Neural crest cell (in vitro differentiated cells): Measurements from ENCODE around the gene WAC. TPM values are rescaled to one million over a fixed set of nuclear protein-coding genes. Genes with fewer than 3 reads are reported as not detected.

Experiments used
- DNase-seq: peaks from one replicate; pipeline ENCODE4 v3.0.0; 2021; ENCODE audit warnings: low read depth, mixed read lengths, low spot score
- H3K27ac Mint-ChIP-seq: one replicate; pipeline ENCODE4 v1.8.0; 2021; ENCODE audit warnings: mild to moderate bottlenecking, mixed read lengths; ENCODE audit not compliant: unreplicated experiment
- H3K27me3 Mint-ChIP-seq: 2 replicates; pipeline ENCODE4 v1.8.0; 2021; ENCODE audit warnings: low read depth, mild to moderate bottlenecking, mixed read lengths
- H3K36me3 Mint-ChIP-seq: 2 replicates; pipeline ENCODE4 v1.8.0; 2021; ENCODE audit warnings: low read depth, mild to moderate bottlenecking, mixed read lengths
- H3K4me1 Mint-ChIP-seq: 2 replicates; pipeline ENCODE4 v1.8.0; 2021; ENCODE audit warnings: mixed read lengths
- H3K4me3 Mint-ChIP-seq: one replicate; pipeline ENCODE4 v1.8.0; 2021; ENCODE audit warnings: mild to moderate bottlenecking, mixed read lengths
- H3K9me3 Mint-ChIP-seq: 2 replicates; pipeline ENCODE4 v1.8.0; 2021; ENCODE audit warnings: mixed read lengths
- CTCF ChIP-seq: fragments of 200-600 bp; sonication (generic); conservative IDR thresholded peaks from 2 replicates; pipeline ENCODE4 v1.5.0; 2021; ENCODE audit warnings: antibody characterized with exemption, mild to moderate bottlenecking
- total RNA-seq: library from RNA; stranded (reverse); gene quantifications from 2 replicates; pipeline ENCODE4 v1.2.1, GENCODE V29; 2021

The WAC gene
- total RNA-seq, 1 donor from 2014 or later, result 123 TPM

- peak overlapping the region; percentile 81 for H3K4me3 Mint-ChIP-seq
- no peak overlapping the region for H3K27ac Mint-ChIP-seq
- no peaks in the 10 kb centered on the region for H3K9me3 Mint-ChIP-seq
- no peak for TF ChIP-seq CTCF
- no peak for DNase-seq
- no peaks in the 10 kb centered on the region for H3K36me3 Mint-ChIP-seq
- H3K4me1 Mint-ChIP-seq, result peaks cover 20% of the 10 kb centered on the region
- peaks cover 96% of the 10 kb centered on the region for H3K27me3 Mint-ChIP-seq
Observed at GRCh38 chr10:28669227-28670173, 136.6 kb downstream of the WAC start.

Other genes with a start within 250 kb of the WAC start
- 2.3 TPM in 2 replicates for gene MPP7, start 230.1 kb upstream of the WAC start, total RNA-seq
- 4.8 and 5.5 TPM in 2 replicates for gene BAMBI, start 144.4 kb downstream of the WAC start, total RNA-seq